ENCODE results near the gene IFRD2. TPM values are rescaled to one million over a fixed set of nuclear protein-coding genes. Genes with fewer than 3 reads are reported as not detected.

Gene IFRD2
- total and polyA plus RNA-seq, 9 of the 15 experiments (the other 6 are each of a cell fraction or from before 2014, with no cell fraction given), result 30.5 to 115 (median 52.8) TPM

- FAIRE-seq (no peak), DNase-seq (ENCODE audit: extremely low read depth in 1 of 4, low spot score in 3 of 4) (no peak), ATAC-seq (no peak)
- Histone ChIP-seq H3K9me1 (ENCODE audit: control insufficient read depth, insufficient read depth, low read length) (no peaks in the 10 kb centered on the region), H3K27ac (ENCODE audit: extremely low read depth, low read depth, low read length) (no peak overlapping the region), H3K9ac (ENCODE audit: insufficient read depth in 1 of 2, low read depth in 2 of 2, low read length in 2 of 2) (no peak overlapping the region), H3K4me3 (no peak overlapping the region), H3K4me1 (replicated peaks in 1 of 2; ENCODE audit: control insufficient read depth in 2 of 2, insufficient read depth in 2 of 2, low read length in 2 of 2) (peaks cover 16 to 45% of the 10 kb centered on the region in 2 experiments; a peak in 4 of 5 replicates), H3K9me3 (replicated peaks; ENCODE audit: control insufficient read depth, insufficient read depth, low read depth, low read length) (no peaks in the 10 kb centered on the region), H4K20me1 (replicated peaks; ENCODE audit: control insufficient read depth, insufficient read depth, low read length) (0 out of 2 replicates have a peak, but pooled peaks cover 2% of the 10 kb centered on the region), H3K36me3 (ENCODE audit: control insufficient read depth, insufficient read depth, low read length) (peaks cover 40% of the 10 kb centered on the region; the same call in 2 of the 3 replicates), H3K79me2 (ENCODE audit: control insufficient read depth, insufficient read depth, low read length) (peaks cover 17% of the 10 kb centered on the region), H3K4me2 (ENCODE audit: insufficient read depth, low read length) (no peak overlapping the region), H2AFZ (ENCODE audit: low read depth, low read length) (no peak overlapping the region), H3K27me3 (ENCODE audit: control insufficient read depth in 2 of 2, insufficient read depth in 2 of 2, low read length in 2 of 2) (no peaks in the 10 kb centered on the region)
- intact Hi-C loops (cut with micrococcal nuclease), result loop anchor here (2.0 kb wide), 1 partner anchor 137 kb away; no protein-coding TSS in a partner anchor
- no TSS peak for BruUV-seq (replicated peaks)
- WGBS (ENCODE audit: insufficient coverage, low coverage, missing lambda C conversion rate), result 72% methylated on average over 7 of the region's 11 CpGs
- TF ChIP-seq ZNF124 (CRISPR knock-in tag; IDR thresholded peaks at IDR 0.05), result no peak
- no peak for TF ChIP-seq TCF7 (IDR thresholded peaks at IDR 0.05; ENCODE audit: borderline replicate concordance)
- TF ChIP-seq ZFP30 (CRISPR knock-in tag; IDR thresholded peaks at IDR 0.05; ENCODE audit: borderline replicate concordance), result no peak
- TF ChIP-seq MTA2 (IDR thresholded peaks at IDR 0.05; ENCODE audit: low read depth), result no peak
- TF ChIP-seq, protein P1, sequence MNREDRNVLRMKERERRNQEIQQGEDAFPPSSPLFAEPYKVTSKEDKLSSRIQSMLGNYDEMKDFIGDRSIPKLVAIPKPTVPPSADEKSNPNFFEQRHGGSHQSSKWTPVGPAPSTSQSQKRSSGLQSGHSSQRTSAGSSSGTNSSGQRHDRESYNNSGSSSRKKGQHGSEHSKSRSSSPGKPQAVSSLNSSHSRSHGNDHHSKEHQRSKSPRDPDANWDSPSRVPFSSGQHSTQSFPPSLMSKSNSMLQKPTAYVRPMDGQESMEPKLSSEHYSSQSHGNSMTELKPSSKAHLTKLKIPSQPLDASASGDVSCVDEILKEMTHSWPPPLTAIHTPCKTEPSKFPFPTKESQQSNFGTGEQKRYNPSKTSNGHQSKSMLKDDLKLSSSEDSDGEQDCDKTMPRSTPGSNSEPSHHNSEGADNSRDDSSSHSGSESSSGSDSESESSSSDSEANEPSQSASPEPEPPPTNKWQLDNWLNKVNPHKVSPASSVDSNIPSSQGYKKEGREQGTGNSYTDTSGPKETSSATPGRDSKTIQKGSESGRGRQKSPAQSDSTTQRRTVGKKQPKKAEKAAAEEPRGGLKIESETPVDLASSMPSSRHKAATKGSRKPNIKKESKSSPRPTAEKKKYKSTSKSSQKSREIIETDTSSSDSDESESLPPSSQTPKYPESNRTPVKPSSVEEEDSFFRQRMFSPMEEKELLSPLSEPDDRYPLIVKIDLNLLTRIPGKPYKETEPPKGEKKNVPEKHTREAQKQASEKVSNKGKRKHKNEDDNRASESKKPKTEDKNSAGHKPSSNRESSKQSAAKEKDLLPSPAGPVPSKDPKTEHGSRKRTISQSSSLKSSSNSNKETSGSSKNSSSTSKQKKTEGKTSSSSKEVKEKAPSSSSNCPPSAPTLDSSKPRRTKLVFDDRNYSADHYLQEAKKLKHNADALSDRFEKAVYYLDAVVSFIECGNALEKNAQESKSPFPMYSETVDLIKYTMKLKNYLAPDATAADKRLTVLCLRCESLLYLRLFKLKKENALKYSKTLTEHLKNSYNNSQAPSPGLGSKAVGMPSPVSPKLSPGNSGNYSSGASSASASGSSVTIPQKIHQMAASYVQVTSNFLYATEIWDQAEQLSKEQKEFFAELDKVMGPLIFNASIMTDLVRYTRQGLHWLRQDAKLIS (CRISPR knock-in tag; IDR thresholded peaks at IDR 0.05), result no peak
- TF ChIP-seq, protein P2, sequence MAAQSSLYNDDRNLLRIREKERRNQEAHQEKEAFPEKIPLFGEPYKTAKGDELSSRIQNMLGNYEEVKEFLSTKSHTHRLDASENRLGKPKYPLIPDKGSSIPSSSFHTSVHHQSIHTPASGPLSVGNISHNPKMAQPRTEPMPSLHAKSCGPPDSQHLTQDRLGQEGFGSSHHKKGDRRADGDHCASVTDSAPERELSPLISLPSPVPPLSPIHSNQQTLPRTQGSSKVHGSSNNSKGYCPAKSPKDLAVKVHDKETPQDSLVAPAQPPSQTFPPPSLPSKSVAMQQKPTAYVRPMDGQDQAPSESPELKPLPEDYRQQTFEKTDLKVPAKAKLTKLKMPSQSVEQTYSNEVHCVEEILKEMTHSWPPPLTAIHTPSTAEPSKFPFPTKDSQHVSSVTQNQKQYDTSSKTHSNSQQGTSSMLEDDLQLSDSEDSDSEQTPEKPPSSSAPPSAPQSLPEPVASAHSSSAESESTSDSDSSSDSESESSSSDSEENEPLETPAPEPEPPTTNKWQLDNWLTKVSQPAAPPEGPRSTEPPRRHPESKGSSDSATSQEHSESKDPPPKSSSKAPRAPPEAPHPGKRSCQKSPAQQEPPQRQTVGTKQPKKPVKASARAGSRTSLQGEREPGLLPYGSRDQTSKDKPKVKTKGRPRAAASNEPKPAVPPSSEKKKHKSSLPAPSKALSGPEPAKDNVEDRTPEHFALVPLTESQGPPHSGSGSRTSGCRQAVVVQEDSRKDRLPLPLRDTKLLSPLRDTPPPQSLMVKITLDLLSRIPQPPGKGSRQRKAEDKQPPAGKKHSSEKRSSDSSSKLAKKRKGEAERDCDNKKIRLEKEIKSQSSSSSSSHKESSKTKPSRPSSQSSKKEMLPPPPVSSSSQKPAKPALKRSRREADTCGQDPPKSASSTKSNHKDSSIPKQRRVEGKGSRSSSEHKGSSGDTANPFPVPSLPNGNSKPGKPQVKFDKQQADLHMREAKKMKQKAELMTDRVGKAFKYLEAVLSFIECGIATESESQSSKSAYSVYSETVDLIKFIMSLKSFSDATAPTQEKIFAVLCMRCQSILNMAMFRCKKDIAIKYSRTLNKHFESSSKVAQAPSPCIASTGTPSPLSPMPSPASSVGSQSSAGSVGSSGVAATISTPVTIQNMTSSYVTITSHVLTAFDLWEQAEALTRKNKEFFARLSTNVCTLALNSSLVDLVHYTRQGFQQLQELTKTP (IDR thresholded peaks at IDR 0.05; ENCODE audit: low read depth in 1 of 2, partially characterized antibody in 2 of 2), result no peak
- no peak for TF ChIP-seq PHF8 (IDR thresholded peaks at IDR 0.05; ENCODE audit: borderline replicate concordance, low read length)
- TF ChIP-seq PURB (CRISPR knock-in tag; IDR thresholded peaks at IDR 0.05; ENCODE audit: low read depth), result no peak
- no peak for TF ChIP-seq ZNF121 (CRISPR knock-in tag; conservative IDR thresholded peaks at IDR 0.05)
- POLR2A ChIA-PET, result interaction anchor here (0.6 kb wide), 2 partner anchors 11 to 40 kb away, joined by 3 read pairs; no protein-coding TSS in a partner anchor
- in situ Hi-C loops (cut with MboI), result no loop called here
- CTCF ChIA-PET (ENCODE audit: low intra/inter-chr PET ratio), result interaction anchor here (1.4 to 2.1 kb wide), 2 partner anchors 51 to 98 kb away, joined by 6 read pairs; no protein-coding TSS in a partner anchor
Measured at GRCh38 chr3:50325497-50326181, 33.4 kb upstream of the IFRD2 start.
